ENCODE data around the gene CDK2AP2.
"Not testable (repeated sequence)": the region's sequence is repeated elsewhere in the genome, so short reads cannot be mapped to it uniquely, and the experiment has no call there.

CDK2AP2 gene

DNA sequence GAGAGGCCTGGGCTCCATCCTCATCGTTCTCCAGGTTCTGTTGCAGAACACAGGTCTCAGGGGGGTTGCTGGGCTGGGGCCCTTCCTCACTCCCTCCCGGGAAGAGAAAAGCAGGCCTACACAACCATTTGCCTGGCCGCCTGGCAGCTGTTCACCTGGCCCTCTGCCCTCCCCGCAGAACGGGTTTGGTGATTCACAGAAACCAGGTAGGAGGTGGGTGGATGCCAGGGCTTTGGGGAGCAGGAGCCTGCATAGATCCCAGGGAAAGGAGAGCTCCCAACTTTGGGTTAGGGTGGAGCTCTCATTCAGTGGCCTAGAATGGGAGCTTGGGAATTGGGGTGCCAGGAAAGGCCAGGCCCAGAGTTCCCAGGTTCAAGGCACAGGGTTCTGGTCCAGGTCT is 39.9 kb downstream of the CDK2AP2 start:
- DNase-seq (ENCODE audit: low read depth in 1 of 2, low spot score in 1 of 2) = no peak

DNA sequence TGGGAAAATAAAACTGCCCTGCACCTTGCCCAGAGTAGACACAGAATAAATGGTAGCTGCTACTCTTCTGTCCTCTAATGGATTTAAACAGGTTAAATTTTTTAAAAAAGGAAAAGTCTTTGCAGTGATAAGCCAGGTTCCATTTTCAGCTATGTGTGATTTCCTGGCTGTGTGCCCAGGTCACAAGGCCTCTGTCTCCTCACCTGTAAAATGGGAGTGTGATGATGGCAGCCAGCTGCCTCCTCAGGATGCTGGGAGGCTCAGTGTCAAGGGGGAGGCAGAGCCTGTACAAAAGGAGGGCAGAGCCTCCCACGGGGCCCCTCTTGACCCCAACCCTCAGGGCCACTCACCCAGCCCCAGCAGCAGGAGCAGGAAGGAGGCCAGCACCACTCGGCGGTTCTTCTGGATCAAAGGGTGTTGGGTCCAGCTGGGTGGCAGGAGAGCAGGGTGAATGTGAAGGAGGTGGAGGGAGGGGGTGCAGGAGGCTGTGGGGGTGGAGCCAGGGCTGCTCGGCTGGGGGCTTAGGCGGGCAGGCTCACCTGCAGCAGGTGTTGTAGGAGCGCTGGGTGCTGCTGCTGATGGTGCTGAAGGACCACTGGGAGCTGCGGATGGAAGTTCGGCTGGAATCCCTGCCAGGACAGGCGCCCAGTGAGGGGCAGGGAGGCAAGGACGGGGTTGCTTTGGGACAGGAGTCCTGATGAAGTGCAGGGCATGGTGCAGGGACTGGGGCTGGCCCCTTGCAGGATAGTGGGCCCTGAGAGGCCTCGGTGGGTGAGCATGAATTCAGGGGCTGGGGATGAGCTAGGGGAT is 40.8 kb downstream of the CDK2AP2 start:
- DNase-seq (ENCODE audit: low read depth in 1 of 2, low spot score in 1 of 2) = no peak

DNA sequence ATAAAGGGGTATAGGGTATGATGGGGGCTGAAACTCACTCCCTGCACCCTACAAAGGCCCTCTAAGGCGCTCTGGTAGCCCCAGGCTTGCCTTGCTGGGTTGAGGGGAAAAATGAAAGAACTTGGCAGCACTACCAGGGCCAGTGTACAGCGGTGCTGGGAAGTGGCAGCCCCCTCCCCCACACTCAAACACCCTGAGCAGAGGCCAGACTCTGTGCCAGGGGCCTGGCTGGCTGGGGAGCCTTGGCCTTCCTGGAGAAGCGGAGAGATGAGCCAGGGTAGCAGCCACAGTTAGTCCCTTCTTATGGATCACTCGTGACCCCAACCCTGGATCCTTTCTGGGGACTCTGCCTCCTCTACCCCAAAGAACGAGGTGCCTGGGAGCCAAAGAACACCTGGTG is 41.6 kb downstream of the CDK2AP2 start:
- DNase-seq (ENCODE audit: low read depth in 1 of 2, low spot score in 1 of 2) = no peak

DNA sequence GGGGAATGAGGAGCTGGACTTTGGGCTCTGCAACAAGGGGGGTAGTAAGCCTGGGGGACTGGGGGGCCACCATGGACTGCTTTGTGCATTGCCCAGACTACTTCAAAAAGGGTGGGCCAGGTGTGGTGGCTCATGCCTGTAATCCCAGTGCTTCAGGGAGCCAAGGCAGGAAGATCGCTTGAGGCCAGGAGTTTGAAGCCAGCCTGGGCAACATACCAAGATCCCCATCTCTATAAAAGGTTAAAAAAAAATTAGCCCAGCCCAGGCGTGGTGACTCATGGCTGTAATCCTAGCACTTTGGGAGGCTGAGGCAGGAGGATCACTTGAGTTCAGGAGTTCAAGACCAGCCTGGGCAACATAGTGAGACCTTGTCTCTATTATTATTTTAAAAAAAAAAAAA is 42.4 kb downstream of the CDK2AP2 start:
- DNase-seq (ENCODE audit: low read depth in 1 of 2, low spot score in 1 of 2) = not testable (repeated sequence)

DNA sequence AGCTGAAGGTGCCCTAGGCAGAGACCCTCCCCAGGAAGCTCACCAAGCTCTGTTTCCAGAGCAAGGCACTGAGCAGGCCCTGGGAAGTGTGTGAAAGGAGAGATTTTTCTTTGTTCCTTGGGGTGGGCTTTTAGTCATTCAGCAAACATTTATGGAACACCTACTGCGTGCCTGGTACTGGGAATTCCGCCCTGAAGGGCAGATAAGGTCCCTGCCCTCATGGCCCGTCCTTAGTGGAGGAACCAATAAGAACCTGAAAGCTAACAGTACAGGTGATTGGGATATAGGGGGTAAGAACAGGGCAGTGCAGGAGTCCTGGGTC is 42.8 kb downstream of the CDK2AP2 start:
- no peak for DNase-seq (ENCODE audit: low read depth in 1 of 2, low spot score in 1 of 2)

DNA sequence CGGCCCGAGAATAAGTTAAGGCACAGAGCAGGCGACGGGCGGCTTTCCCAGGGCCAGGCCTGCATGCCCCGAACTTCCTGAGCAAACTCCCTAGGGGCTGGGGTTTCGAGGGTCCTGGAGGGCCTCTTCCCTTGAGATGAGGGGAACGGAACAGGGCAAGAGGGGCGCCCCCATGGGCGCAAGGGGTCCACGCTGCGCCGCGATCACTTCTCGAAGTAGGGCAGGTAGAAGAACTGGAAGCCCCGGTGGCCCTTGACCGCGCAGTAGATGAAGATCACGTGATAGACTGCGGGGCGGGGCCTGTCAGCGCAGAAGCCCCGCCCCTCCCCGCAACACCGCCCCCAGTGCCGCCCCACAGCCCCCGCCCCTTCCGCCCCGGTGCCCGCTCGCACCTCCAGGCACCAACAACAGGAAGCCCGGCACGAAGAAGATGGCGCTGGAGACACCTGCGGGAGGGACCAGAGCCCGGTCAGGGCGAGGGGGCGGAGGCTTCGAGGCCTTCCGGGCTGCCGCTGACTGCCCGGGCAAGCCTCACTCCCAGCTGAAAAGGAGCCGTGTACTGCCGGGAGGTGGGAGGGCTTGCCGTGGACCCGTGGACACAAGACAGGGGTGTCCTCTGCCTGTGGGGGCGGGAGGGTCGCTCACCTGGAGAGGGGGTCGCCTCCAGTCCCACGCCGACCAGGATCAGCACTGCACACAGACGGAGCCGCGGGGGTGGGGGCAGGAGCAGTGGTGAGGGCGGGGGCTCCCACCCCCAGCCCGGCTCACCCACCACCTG is 43.4 kb downstream of the CDK2AP2 start:
- DNase-seq (ENCODE audit: low read depth in 1 of 2, low spot score in 1 of 2) = peak; percentile 86 to 90

DNA sequence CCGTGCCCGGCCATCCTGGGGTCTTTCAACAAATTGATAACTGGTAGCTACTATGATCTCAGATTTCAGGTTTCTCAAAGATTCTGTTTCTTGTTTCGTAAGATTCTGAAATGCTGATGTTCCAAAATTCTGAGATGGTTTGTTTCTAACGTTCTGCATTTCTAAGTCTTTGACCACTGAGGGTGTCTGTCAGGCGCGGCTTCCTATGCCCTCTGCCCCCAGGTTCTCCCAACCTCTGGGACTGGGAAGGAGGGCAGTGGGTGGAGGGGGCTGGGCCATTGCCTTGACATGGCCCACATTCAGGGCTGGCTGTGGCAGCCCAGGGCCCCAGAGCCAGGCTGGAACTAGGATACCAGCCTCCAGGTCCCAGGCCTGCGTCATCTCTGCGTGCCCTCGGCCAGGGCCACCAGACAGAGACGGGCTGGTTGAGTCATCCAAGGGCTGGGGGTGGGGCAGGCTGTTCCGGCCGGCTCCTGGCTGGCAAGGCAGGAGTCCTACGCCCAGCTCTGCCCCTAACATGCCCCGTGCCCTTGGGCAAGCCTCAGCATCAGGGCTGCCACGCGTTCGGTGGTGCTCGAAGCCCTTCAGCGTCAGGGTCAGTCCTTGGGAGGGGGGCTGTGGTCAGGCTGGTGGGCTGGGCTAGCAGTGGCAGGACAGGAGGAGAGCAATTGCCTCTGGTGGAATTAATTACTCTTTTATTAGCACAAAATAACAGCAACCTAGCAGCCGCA is 44.1 kb downstream of the CDK2AP2 start:
- DNase-seq (ENCODE audit: low read depth in 1 of 2, low spot score in 1 of 2) = no peak

DNA sequence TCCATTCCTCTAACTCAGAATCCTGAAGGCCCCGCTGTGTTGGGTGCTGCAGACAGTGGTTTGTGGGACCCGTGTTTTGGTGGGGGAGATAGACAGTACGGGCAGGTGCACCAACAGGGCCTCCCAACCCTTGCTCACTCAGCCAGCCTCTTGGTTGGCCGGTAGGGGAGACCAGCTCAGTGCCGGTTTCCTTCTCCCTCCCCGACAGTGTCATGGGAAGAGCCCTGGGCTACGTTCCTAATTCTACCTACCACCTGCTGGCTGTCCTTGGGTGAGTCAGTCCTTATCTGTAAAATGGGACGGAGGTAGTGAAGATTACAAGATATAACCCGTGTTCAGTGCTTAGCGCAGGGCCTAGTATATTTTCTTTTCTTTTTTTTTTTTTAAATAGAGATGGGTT is 44.8 kb downstream of the CDK2AP2 start:
- DNase-seq (ENCODE audit: low read depth in 1 of 2, low spot score in 1 of 2) = no peak

DNA sequence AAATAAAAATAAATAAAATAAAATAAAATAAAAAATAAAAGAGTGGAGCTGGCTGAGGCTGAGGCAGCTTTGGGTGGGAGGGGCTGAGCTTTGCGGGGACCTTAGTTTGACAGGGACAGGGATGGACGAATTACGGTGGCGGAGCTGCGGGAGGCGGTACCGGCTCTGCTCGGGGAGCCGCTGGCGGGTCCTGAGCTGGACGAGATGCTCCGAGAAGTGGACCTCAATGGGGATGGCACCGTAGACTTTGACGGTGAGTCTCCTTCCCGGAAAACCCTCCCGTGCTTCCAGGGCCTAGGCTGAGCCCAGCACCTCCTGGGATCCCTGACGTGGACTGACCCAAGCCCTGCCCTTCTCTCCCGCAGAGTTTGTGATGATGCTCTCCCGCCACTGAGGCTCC is 49.7 kb downstream of the CDK2AP2 start:
- no peak for DNase-seq (ENCODE audit: low read depth in 1 of 2, low spot score in 1 of 2)

DNA sequence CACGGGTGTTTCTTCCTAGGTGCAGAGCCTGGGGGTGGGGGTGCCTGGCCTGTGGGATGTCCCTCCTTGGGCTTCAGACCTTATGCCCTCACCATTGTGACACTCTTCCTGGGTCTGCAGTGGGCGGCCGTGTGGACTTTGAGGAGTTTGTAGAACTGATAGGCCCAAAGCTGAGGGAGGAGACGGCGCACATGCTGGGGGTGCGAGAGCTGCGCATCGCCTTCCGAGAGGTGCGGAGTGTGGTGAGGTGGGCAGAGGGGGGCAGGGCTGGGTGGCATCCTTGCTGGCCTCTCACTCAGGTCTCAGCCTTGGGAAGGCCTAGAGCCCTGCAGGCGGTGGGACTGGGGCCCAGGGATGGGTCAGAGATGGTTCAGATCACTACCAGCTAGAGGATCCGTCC is 50.5 kb downstream of the CDK2AP2 start:
- no peak for DNase-seq (ENCODE audit: low read depth in 1 of 2, low spot score in 1 of 2)

Measured in activated T-helper 1 cell treated with anti-CD3 and anti-CD28 coated beads, Interleukin-2, amount 50 U/mL, for 16 hours (primary cell).